Ectodermal cell (in vitro differentiated cells): ENCODE data around the gene HMCN2.
"Not testable (repeated sequence)": the region's sequence is repeated elsewhere in the genome, so short reads cannot be mapped to it uniquely, and the experiment has no call there.

ENCODE experiments used
- H3K27ac ChIP-seq: 2 replicates; pipeline ENCODE4 v1.7.0; 2013; ENCODE audit warnings: mild to moderate bottlenecking, low read depth, low read length; ENCODE audit not compliant: insufficient read depth, poor library complexity, severe bottlenecking
- H3K27me3 ChIP-seq: 2 replicates; pipeline ENCODE4 v1.7.0; 2013; ENCODE audit warnings: mild to moderate bottlenecking, low read length; ENCODE audit not compliant: insufficient read depth, control insufficient read depth, poor library complexity, severe bottlenecking
- H3K36me3 ChIP-seq: one replicate; pipeline ENCODE4 v1.7.0; 2013; ENCODE audit warnings: low read length; ENCODE audit not compliant: control insufficient read depth, insufficient read depth
- H3K4me1 ChIP-seq: one replicate; pipeline ENCODE4 v1.7.0; 2013; ENCODE audit warnings: low read length; ENCODE audit not compliant: control insufficient read depth, insufficient read depth
- H3K4me3 ChIP-seq: 2 replicates; pipeline ENCODE4 v1.7.0; 2013; ENCODE audit warnings: low read depth, low read length, control low read depth; ENCODE audit not compliant: insufficient read depth
- H3K9me3 ChIP-seq: 2 replicates; pipeline ENCODE4 v1.7.0; 2013; ENCODE audit warnings: mild to moderate bottlenecking, low read length, moderate library complexity; ENCODE audit not compliant: control insufficient read depth
- WGBS, 2 experiments: methylation state at CpG; one replicate each; pipeline ENCODE4 v1.1.7; 2013; ENCODE audit warnings: missing lambda C conversion rate in 2 of 2; 5-methylcytosine and 5-hydroxymethylcytosine counted together

HMCN2 gene

GRCh38 chr9:130264414-130265350, 878 bp upstream of the HMCN2 start:
- no peaks in the 10 kb centered on the region for H3K36me3 ChIP-seq
- peaks cover 53% of the 10 kb centered on the region for H3K27me3 ChIP-seq
- 79 to 80% methylated on average over 18 of the region's 18 CpGs for WGBS, 2 experiments
- H3K4me3 ChIP-seq, result no peak overlapping the region
- H3K4me1 ChIP-seq, result peaks cover 15% of the 10 kb centered on the region
- H3K27ac ChIP-seq, result no peak overlapping the region
- no peaks in the 10 kb centered on the region for H3K9me3 ChIP-seq

DNA sequence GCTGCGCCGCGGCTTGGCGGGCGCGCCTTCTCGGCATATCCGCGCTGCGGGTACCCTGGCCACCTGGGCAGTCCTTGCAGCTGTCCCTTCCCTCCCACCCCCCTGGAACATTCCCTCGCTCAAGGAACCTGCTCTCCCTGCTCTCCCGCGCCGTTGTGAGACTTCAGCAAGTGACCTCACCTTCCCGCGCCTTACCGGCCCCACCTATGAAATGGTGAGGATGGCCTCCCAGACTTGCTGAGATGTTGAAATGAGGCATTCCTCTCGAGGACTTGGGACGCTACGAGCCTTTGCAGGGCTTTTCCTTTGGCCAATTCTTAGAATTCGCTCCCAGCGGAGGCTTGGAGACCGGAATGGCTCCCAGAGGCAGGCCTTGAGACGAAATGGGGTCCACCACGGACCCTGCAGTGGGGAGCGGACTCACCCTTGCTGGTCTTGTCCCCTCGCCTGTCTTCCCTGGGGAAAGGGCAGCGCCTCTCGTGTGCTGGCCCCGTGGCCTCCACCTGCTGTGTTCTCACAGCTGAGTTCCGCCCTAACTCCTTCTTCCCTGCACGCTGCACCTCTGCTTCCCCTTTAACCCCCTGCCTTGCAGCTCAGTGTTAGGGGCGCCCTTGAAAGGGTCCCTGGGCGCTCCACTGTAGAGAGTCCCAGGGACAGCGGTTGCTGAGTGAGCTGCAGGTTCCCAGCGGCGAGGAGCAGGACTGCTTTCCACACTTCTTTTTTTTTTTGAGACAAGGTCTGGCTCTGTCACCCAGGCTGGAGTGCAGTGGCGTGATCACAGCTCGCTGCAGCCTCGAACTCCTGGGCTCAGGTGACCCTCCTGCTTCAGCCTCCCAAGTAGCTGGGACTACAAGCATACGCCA, 907 bp downstream of the HMCN2 start:
- WGBS, 2 experiments, result 31 to 32% methylated on average over 41 of the region's 41 CpGs
- H3K27ac ChIP-seq, result no peak overlapping the region

GRCh38 chr9:130267930-130268329, 2.4 kb downstream of the HMCN2 start:
- H3K27me3 ChIP-seq, result peaks cover 53% of the 10 kb centered on the region
- 87 to 89% methylated on average over 5 of the region's 5 CpGs for WGBS, 2 experiments

More for the DNA sequence above, 907 bp downstream of the HMCN2 start:
- peak overlapping the region; percentile 43 for H3K4me3 ChIP-seq
- no peaks in the 10 kb centered on the region for H3K9me3 ChIP-seq
- H3K36me3 ChIP-seq, result no peaks in the 10 kb centered on the region
- H3K27me3 ChIP-seq, result peaks cover 53% of the 10 kb centered on the region
- peaks cover 15% of the 10 kb centered on the region for H3K4me1 ChIP-seq

GRCh38 chr9:130268521-130269211, 3.1 kb downstream of the HMCN2 start:
- Histone ChIP-seq H3K9me3 (no peaks in the 10 kb centered on the region), H3K4me3 (no peak overlapping the region), H3K4me1 (peaks cover 15% of the 10 kb centered on the region), H3K27ac (no peak overlapping the region), H3K36me3 (no peaks in the 10 kb centered on the region), H3K27me3 (peaks cover 50% of the 10 kb centered on the region)
- 54 to 55% methylated on average over 16 of the region's 16 CpGs for WGBS, 2 experiments

More at GRCh38 chr9:130267930-130268329, 2.4 kb downstream of the HMCN2 start:
- Histone ChIP-seq H3K9me3 (no peaks in the 10 kb centered on the region), H3K27ac (no peak overlapping the region), H3K4me3 (no peak overlapping the region), H3K4me1 (peaks cover 15% of the 10 kb centered on the region), H3K36me3 (no peaks in the 10 kb centered on the region)

DNA sequence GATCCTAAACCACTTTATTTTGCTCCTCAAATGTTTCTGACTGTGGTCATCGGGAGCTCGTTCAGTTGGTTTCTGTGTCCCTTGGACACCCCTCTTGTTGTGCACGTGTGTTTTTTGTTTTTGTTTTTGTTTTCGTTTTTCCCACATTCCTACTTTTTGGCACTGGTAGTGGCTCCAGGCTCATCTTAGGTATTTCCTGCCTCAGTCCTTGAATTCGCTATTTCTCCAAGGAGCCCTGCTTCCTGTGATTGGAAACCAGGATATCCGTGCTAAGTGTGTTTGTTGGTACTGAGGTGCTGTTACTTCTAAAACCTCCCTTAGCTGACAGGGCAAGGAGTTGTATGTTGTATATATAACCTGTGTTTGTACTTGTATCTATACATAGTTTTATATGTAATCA, 5.9 kb downstream of the HMCN2 start:
- Histone ChIP-seq H3K4me3 (no peak overlapping the region), H3K36me3 (no peaks in the 10 kb centered on the region), H3K27ac (no peak overlapping the region), H3K4me1 (peaks cover 8% of the 10 kb centered on the region), H3K9me3 (no peaks in the 10 kb centered on the region), H3K27me3 (peaks cover 22% of the 10 kb centered on the region)
- 81 to 91% methylated on average over 6 of the region's 6 CpGs for WGBS, 2 experiments

GRCh38 chr9:130275156-130275555, 9.6 kb downstream of the HMCN2 start:
- no peak overlapping the region for H3K4me3 ChIP-seq
- no peaks in the 10 kb centered on the region for H3K4me1 ChIP-seq
- H3K9me3 ChIP-seq, result no peaks in the 10 kb centered on the region
- WGBS, 2 experiments, result 95 to 97% methylated on average over 9 of the region's 9 CpGs
- H3K36me3 ChIP-seq, result no peaks in the 10 kb centered on the region
- no peaks in the 10 kb centered on the region for H3K27me3 ChIP-seq
- H3K27ac ChIP-seq, result no peak overlapping the region

GRCh38 chr9:130276121-130276520, 10.6 kb downstream of the HMCN2 start:
- H3K36me3 ChIP-seq, result no peaks in the 10 kb centered on the region
- H3K27me3 ChIP-seq, result no peaks in the 10 kb centered on the region
- H3K9me3 ChIP-seq, result no peaks in the 10 kb centered on the region
- no peaks in the 10 kb centered on the region for H3K4me1 ChIP-seq
- 45 to 52% methylated on average over 3 of the region's 3 CpGs for WGBS, 2 experiments
- H3K27ac ChIP-seq, result no peak overlapping the region
- no peak overlapping the region for H3K4me3 ChIP-seq

DNA sequence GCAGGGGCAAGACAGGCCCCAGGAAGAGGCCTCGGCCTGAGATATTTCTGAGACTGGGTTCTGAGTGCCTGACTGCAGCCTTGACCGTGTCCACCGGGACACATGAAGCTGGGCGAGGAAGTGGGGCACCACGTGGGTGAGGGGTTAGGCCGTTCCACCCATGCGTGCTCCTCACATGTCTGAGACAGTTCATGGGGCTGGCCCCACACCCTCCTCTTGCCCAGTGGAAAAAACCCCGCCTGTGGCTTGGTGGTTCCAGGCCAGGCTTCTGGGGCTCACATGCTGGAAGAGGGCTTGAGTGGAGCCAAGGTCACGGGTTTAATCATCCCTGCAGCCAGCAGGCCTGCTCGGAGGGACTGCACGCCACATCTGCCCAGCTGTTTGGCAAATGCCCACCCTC, 11.4 kb downstream of the HMCN2 start:
- 94 to 96% methylated on average over 11 of the region's 11 CpGs for WGBS, 2 experiments

GRCh38 chr9:130277525-130277924, 12.0 kb downstream of the HMCN2 start:
- H3K9me3 ChIP-seq, H3K27ac ChIP-seq, H3K36me3 ChIP-seq, H3K27me3 ChIP-seq, H3K4me3 ChIP-seq, H3K4me1 ChIP-seq: not testable (repeated sequence)
- 95 to 100% methylated on average over 1 of the region's 1 CpG for WGBS, 2 experiments

More for the DNA sequence above, 11.4 kb downstream of the HMCN2 start:
- no peak overlapping the region for H3K4me3 ChIP-seq
- no peaks in the 10 kb centered on the region for H3K4me1 ChIP-seq
- H3K27ac ChIP-seq, result no peak overlapping the region
- H3K36me3 ChIP-seq, result no peaks in the 10 kb centered on the region
- no peaks in the 10 kb centered on the region for H3K9me3 ChIP-seq
- no peaks in the 10 kb centered on the region for H3K27me3 ChIP-seq
